DMS 273 (cell line): ENCODE data around the gene PITPNM3.
A peak's percentile ranks its signal among the peaks of the same experiment; 100 is the strongest.

Experiments used
- DNase-seq: peaks from one replicate; lab custom pipeline; 2025; ENCODE audit not compliant: unreplicated experiment; lab: John Stamatoyannopoulos, UW

PITPNM3 gene

GRCh38 chr17:6551869-6552531 is 4.4 kb downstream of the PITPNM3 start:
- peak; percentile 44 for DNase-seq

GRCh38 chr17:6551356-6551755 is 5.0 kb downstream of the PITPNM3 start:
- DNase-seq, result no peak

GRCh38 chr17:6549384-6550036 is 6.8 kb downstream of the PITPNM3 start:
- no peak for DNase-seq

- no peak for DNase-seq
These were observed 7.6 kb downstream of the PITPNM3 start for GRCh38 chr17:6548578-6549330.

GRCh38 chr17:6548034-6548433 is 8.3 kb downstream of the PITPNM3 start:
- DNase-seq, result no peak

- DNase-seq, result peak; percentile 43
These were observed 9.0 kb downstream of the PITPNM3 start for GRCh38 chr17:6547336-6547735.

GRCh38 chr17:6546069-6546718 is 10.2 kb downstream of the PITPNM3 start:
- DNase-seq, result no peak

GRCh38 chr17:6545291-6545690 is 11.1 kb downstream of the PITPNM3 start:
- no peak for DNase-seq

- no peak for DNase-seq
These were observed 12.4 kb downstream of the PITPNM3 start for GRCh38 chr17:6544011-6544370.

GRCh38 chr17:6543079-6544010 is 13.0 kb downstream of the PITPNM3 start:
- DNase-seq, result no peak

GRCh38 chr17:6542577-6542976 is 13.8 kb downstream of the PITPNM3 start:
- no peak for DNase-seq

- no peak for DNase-seq
These were observed 14.5 kb downstream of the PITPNM3 start for GRCh38 chr17:6541886-6542285.

- no peak for DNase-seq
These were observed 16.5 kb downstream of the PITPNM3 start for GRCh38 chr17:6539871-6540270.

- no peak for DNase-seq
These were observed 19.7 kb downstream of the PITPNM3 start for GRCh38 chr17:6536566-6537065.

GRCh38 chr17:6536053-6536452 is 20.3 kb downstream of the PITPNM3 start:
- DNase-seq, result no peak

- no peak for DNase-seq
These were observed 21.4 kb downstream of the PITPNM3 start for GRCh38 chr17:6534846-6535514.

GRCh38 chr17:6532441-6532885 is 23.9 kb downstream of the PITPNM3 start:
- no peak for DNase-seq

- no peak for DNase-seq
These were observed 24.8 kb downstream of the PITPNM3 start for GRCh38 chr17:6531575-6531974.

- no peak for DNase-seq
These were observed 25.9 kb downstream of the PITPNM3 start for GRCh38 chr17:6530324-6530920.
